SK-MEL-5 (cell line): ENCODE data around the gene TCTN1. TPM values are rescaled to one million over a fixed set of nuclear protein-coding genes. Genes with fewer than 3 reads are reported as not detected.
"Not testable (repeated sequence)": the region's sequence is repeated elsewhere in the genome, so short reads cannot be mapped to it uniquely, and the experiment has no call there.

Experiments
- DNase-seq: peaks from one replicate; pipeline ENCODE4 v3.0.0-alpha.2; 2016; ENCODE audit warnings: low read depth, low spot score
- in situ Hi-C: cut with HindIII; loops from 2 replicates; pipeline ENCODE4 v1.10.0; 2016; ENCODE audit warnings: low sequenced_read_pairs, high pct_unique_total_duplicates, low pct_unique_long_range_greater_than_20kb
- polyA plus RNA-seq, 2 experiments: library from polyadenylated mRNA; depleted of rRNA; stranded (reverse); fragments of >200 nt; gene quantifications; 2 replicates each; pipeline ENCODE4 v1.2.3, GENCODE V29; 2015
- total RNA-seq: library from RNA; depleted of rRNA; stranded (reverse); fragments of >200 nt; shearing (Covaris generic); gene quantifications from 2 replicates; pipeline ENCODE4 v1.2.3, GENCODE V29; 2014; rRNA removed

The TCTN1 gene
- total RNA-seq, result 35.6 and 55.0 TPM in 2 replicates
- 21.2 and 21.8 TPM in 2 replicates for polyA plus RNA-seq (2015; cell fraction: cytosol; rRNA removed)
- 46.5 and 63.5 TPM in 2 replicates for polyA plus RNA-seq (2015; cell fraction: nucleus; rRNA removed)

DNA sequence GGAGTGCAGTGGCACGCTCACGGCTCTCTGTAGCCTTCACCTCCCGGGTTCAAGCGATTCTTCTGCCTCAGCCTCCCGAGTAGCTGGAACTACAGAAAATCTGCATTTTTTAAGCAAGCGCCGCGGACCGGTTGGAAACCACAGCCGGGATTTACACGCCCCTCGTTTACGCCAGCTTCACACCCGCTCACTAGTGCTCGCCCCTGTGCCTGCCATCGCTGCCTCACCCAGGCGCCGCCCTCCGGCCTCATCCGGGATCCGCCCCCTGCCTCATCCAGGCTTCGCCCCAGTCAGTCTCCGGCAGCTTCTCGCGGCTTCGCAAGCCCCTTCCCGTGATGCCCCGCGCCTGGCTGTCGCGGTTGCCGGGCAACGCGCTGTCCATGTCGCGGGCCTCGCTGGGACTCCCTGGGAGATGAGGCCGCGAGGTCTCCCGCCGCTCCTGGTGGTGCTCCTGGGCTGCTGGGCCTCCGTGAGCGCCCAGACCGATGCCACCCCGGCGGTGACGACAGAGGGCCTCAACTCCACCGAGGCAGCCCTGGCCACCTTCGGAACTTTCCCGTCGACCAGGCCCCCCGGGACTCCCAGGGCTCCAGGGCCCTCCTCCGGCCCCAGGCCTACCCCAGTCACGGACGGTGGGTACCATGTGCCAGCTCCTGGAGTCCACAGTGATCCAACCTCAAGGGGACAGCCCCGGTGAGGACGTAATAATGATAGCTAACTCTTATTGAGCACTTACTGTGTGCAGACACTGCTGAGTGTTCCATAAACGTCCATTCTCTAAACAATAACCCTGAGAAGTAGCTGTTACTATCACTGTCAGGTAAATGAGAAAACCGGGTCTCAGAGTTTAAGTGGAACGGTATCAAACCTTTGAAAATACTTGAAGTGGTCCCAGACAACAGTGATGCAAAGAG, at the start of gene TCTN1:
TCTN1 (plus strand) TSS at position 359 of the 914 bp plus-strand sequence; CDS start at position 413, 54 bp downstream.
- peak; percentile 95 for DNase-seq
- in situ Hi-C loops, result no loop called here

- no peak for DNase-seq
Observed at GRCh38 chr12:110564471-110564991, 49.4 kb upstream of the TCTN1 start.

DNA sequence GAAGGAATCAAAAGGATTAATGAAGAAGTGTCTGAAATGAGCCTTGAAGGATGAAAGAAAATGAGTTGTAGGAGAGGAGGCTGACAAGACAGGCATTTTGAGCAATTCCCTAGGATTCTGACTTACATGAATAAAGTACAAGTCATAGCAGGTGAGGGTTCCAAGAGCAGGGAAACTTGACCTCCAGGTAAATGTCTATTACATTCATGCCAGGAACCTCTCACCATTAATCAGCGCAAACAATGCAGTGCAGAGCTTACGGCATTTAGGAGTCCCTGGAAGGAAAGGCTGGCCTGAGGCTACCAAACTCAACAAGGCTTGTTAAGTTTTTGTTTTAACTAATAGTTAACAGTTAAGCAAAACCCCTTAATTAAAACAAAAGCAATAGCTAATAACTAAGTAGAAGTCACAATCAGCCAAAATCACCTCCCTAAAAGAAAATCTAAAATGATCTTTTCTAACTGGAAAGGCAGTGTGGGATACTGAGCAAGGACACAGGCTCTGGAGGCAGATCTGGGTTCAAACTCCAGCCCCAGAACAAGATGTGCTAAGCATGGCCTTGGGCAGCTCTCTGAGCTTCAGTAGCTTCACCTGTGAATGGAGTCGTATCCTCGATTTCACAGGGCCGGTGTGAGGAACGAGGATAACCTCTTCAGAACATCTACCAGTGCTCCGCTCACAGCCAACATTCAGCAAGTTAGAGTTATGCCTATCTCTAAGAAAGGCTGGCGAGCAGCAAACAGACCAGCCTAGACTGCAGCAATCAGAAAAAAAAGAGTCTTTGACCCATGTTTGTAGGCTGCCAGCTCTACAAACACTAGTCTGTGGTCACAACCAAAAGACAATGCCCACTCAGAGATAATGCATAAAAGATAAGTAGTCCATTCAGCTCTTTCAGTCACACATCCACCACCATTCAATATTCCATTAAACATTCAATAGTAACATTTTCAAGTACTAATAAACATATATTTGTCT, 47.7 kb upstream of the TCTN1 start:
- in situ Hi-C loops, result no loop called here

More at GRCh38 chr12:110564471-110564991, 49.4 kb upstream of the TCTN1 start:
- in situ Hi-C loops, result no loop called here

GRCh38 chr12:110566993-110567392, 46.9 kb upstream of the TCTN1 start:
- DNase-seq, result no peak
- in situ Hi-C loops, result no loop called here

More for the DNA sequence above, 47.7 kb upstream of the TCTN1 start:
- peak; percentile 58 for DNase-seq

DNA sequence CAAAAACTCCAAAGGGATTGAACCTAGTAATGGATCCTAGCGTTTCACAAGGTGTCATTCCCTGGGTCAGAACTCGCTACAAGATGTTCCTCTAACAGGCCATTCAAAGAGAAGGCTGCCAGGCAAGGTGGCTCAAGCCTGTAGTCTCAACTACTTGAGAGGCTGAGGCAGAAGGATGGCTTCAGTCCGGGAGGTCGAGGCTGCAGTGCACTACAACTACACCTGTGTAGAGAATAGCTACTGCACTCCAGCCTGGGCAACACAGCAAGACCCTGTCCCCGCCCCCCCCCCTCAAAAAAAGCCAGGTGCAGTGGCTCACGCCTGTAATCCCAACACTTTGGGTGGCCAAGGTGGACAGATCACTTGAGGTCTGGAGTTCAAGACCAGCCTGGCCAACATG, 45.2 kb upstream of the TCTN1 start:
- in situ Hi-C loops, result no loop called here
- DNase-seq, result no peak

GRCh38 chr12:110569838-110570237, 44.1 kb upstream of the TCTN1 start:
- in situ Hi-C loops, DNase-seq: not testable (repeated sequence)

DNA sequence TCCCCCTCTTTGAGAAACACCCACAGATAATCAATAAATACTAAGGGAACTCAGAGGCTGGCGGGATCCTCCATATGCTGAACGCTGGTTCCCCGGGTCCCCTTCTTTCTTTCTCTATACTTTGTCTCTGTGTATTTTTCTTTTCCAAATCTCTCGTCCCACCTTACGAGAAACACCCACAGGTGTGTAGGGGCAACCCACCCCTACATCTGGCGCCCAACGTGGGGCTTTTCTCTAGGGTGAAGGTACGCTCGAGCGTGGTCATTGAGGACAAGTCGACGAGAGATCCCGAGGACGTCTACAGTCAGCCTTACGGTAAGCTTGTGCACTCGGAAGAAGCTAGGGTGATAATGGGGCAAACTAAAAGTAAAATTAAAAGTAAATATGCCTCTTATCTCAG, 43.1 kb upstream of the TCTN1 start:
- DNase-seq, in situ Hi-C loops: not testable (repeated sequence)

GRCh38 chr12:110574044-110574443, 39.9 kb upstream of the TCTN1 start:
- no peak for DNase-seq
- in situ Hi-C loops, result no loop called here

DNA sequence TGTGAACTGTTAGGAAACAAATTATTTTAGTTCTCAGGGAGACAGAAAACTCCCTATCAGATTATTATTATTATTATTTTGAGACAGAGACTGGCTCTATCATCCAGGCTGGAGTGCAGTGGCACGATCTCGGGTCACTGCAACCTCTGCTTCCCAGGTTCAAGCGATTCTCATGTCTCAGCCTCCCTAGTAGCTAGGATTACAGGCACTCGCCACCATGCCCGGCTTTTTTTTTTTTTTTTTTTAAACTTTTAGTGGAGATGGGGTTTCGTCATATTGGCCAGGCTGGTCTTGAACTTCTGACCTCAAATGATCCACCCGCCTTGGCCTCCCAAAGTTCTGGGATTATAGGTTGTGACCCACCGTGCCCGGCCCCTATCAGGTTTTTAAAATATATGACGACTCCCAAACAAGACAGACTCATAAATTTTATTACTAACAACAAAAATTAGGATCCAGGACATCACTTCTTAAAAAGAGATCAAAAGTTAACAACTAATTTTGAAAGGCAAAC, 39.2 kb upstream of the TCTN1 start:
- DNase-seq, in situ Hi-C loops: not testable (repeated sequence)

- DNase-seq, result no peak
- in situ Hi-C loops, result no loop called here
Observed at GRCh38 chr12:110575326-110575725, 38.6 kb upstream of the TCTN1 start.

DNA sequence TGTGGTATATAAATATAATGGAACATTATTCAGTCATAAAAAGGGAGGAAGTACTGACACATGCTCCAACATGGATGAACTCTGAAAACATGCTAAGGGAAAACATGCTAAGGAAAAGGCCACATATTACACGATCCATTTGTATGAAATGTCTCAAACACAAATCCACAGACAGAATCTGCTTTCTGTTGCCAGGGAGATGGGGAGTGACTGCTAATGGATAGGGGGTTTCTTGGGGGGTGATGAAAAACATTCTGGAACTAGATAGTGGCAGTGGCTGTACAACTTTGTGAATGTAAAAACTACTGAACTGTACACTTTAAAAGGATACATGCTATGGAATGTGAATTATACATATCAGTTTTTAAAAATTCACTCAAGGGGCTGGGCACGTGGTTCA, 37.4 kb upstream of the TCTN1 start:
- in situ Hi-C loops, result no loop called here
- DNase-seq, result no peak

DNA sequence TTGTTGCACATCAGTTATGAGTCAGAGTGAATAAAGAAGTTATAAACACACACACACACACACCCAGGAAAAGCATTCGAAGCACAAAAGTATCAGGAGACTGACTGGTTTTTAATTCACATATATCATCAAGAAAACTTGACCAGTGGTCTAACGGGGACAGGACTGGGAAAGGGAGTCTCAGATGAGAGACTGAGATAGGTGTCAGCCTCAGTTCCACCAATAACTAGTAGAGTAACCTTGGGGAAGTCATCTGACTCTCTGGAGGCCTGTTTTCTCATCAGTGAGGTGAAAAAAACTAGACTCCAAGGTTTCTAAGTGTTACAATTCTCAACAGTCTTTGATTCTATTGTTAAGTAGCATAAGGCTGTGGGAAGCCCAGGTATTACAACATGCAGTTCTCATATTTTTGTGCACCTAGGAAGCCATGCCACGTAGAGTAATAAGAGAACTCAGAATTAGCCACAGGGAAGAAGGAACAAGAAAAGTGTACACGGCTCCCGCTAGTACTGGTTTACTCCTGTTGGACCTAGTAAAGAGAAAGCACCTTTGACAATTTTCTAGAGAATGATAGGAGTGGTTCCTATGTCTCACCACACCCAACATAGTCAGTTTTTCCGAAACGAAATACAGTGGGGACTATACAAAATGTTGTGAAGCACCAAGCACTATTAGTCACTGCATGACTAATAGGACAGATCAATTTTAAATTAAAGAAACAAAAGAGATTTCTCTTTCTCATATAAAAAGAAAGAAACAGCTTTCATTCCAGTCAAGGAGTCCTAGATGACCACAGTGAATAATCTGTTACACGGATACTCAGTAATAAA, 35.9 kb upstream of the TCTN1 start:
- no peak for DNase-seq
- in situ Hi-C loops, result no loop called here

DNA sequence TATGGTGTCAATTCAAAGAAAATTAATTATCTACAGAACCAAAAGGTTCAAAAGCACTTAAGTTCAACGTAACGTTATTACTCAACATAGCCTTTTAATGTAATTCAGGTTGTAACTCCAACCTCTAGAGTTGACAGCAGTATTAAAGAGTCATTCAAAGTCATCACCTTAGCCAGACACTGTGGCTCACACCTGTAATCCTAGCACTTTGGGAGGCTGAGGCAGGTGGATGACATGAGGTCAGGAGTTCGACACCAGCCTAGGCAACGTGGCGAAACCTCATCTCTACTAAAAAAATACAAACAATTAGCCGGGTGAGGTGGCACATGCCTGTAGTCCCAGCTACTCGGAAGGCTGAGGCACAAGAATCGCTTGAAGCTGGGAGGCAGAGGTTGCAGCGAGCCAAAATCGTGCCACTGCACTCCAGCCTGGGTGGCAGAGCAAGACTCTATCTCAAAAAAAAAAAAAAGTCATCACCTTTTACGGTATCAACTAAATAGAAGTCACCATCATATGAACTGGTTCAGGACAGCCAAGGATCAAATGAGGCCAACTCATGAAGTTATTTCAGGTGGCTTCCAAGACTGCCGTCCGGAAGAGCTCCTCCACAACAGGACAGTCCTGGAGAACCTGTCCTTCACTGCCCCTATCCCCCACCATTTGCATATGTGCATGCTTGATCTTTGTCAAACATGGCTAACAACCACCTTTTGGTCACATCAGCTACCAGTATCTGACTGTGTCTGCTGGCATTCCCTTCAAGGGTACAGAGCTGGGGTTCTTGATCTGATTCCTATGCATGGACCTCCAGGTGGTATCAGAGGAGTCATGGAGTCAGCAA, 35.0 kb upstream of the TCTN1 start:
- in situ Hi-C loops, result no loop called here
- DNase-seq, result no peak

- in situ Hi-C loops, result no loop called here
- DNase-seq, result no peak
Observed at GRCh38 chr12:110579535-110580253, 34.2 kb upstream of the TCTN1 start.

- no peak for DNase-seq
Observed at GRCh38 chr12:110581931-110582275, 32.0 kb upstream of the TCTN1 start.

More at GRCh38 chr12:110581931-110582275, 32.0 kb upstream of the TCTN1 start:
- in situ Hi-C loops, result no loop called here
